Body of pancreas (tissue), 4 donors: Measurements from ENCODE around the gene SLC26A2. TPM values are rescaled to one million over a fixed set of nuclear protein-coding genes. Genes with fewer than 3 reads are reported as not detected.
A peak's percentile ranks its signal among the peaks of the same experiment; 100 is the strongest.
"Not testable (repeated sequence)": the region's sequence is repeated elsewhere in the genome, so short reads cannot be mapped to it uniquely, and the experiment has no call there.

Experiments
- ATAC-seq: fragments of 150-250 bp; one replicate; pipeline ENCODE4 v1.9.1; 2016
- DNase-seq, 4 donors: peaks; one replicate each; pipeline ENCODE4 v3.0.0-alpha.2; 2019
- H3K27ac ChIP-seq, 4 donors: fragments of 200-600 bp; sonication (generic); 1 replicate in 3 of 4; 2 replicates in 1 of 4; pipeline versions ENCODE4 v1.5.1 to v1.6.1; 2016 to 2019; ENCODE audit warnings: mild to moderate bottlenecking in 1 of 4, mixed read lengths in 1 of 4, moderate library complexity in 1 of 4
- H3K27me3 ChIP-seq, 2 donors: fragments of 200-600 bp; sonication (generic); one replicate each; pipeline ENCODE4 v1.6.0; 2016; ENCODE audit warnings: mild to moderate bottlenecking in 1 of 2
- H3K36me3 ChIP-seq, 2 donors: fragments of 200-600 bp; sonication (generic); replicated peaks in 1 of 2; 2 replicates each; pipeline ENCODE4 v1.5.1; 2016; ENCODE audit warnings: low read depth in 2 of 2; ENCODE audit not compliant: insufficient read depth in 1 of 2
- H3K4me1 ChIP-seq: fragments of 200-600 bp; sonication (generic); one replicate; pipeline ENCODE4 v1.6.0; 2016
- H3K4me3 ChIP-seq, 2 donors: fragments of 200-600 bp; sonication (generic); 1 replicate in 1 of 2; 2 replicates in 1 of 2; pipeline ENCODE4 v1.5.1; 2016 to 2019
- H3K9me3 ChIP-seq, 3 donors: fragments of 200-600 bp; sonication (generic); 1 replicate in 2 of 3; 2 replicates in 1 of 3; pipeline ENCODE4 v1.5.1; 2016
- POLR2A ChIP-seq, 3 donors: fragments of 450-650 bp; IDR thresholded peaks; one replicate each; pipeline ENCODE4 v1.6.1; 2016; ENCODE audit warnings: antibody characterized with exemption in 3 of 3, mild to moderate bottlenecking in 2 of 3
- WGBS, 2 donors: methylation state at CpG; one replicate each; pipeline ENCODE4 v1.1.5; 2017; 5-methylcytosine and 5-hydroxymethylcytosine counted together
- intact Hi-C: fragments of 100-400 bp; cut with DNase I; formaldehyde crosslinking; loops from one replicate; pipeline ENCODE4 v1.15.1; 2023
- total RNA-seq, 2 donors: library from RNA; depleted of rRNA; stranded (reverse); fragments of >200 nt; gene quantifications; one replicate each; pipeline ENCODE4 v1.1.0, GENCODE V29; 2016
- TF ChIP-seq, protein P1 (sequence below), 7 experiments: fragments of 450-650 bp in 4 of 7; fragments of 200-600 bp in 3 of 7; sonication (generic) in 3 of 7; IDR thresholded peaks; one replicate each; pipeline ENCODE4 v1.5.1; 2016 to 2019; ENCODE audit warnings: antibody characterized with exemption in 7 of 7

SLC26A2 gene
- total RNA-seq, 2 donors from 2014 or later: 2.3 to 6.5 TPM

DNA sequence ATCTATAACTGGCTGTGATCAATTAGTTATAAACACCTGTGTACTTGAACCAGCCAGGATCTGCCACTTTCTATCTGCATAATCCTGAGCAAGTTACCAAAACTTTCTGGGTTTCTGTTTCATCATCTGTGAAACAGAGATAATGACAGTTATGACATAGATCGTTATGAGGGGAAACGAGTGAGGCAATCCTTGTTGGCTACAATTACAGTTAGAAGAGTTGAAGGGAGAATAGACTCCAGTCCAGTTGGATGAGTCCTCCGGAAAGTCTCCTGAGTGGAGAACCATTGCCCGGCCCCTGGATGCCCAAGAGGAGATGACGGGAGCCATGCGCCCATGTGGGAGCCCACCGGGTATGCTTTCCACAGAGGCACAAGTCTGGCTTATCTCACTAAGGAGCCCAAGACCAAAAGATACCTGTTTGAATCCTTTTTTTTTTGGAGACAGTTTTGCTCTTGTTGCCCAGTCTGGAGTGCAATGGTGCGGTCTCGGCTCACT lies 20.4 kb upstream of the SLC26A2 start:
- Histone ChIP-seq H3K27ac (peak overlapping the region in 1 of 4 donors; percentile 52), H3K4me3 (no peak overlapping the region), H3K4me1 (peaks cover 21% of the 10 kb centered on the region), H3K27me3 (no peaks in the 10 kb centered on the region), H3K36me3 (no peaks in the 10 kb centered on the region), H3K9me3 (no peaks in the 10 kb centered on the region)
- no peak for ATAC-seq
- intact Hi-C loops: loop anchor here (10.0 kb wide), 1 partner anchor 55 kb away; no protein-coding TSS in a partner anchor
- WGBS, 2 donors: 73 to 79% methylated on average over 9 of the region's 9 CpGs
- DNase-seq: no peak
- TF ChIP-seq POLR2A (IDR thresholded peaks at IDR 0.05): no peak
- TF ChIP-seq, protein P1, sequence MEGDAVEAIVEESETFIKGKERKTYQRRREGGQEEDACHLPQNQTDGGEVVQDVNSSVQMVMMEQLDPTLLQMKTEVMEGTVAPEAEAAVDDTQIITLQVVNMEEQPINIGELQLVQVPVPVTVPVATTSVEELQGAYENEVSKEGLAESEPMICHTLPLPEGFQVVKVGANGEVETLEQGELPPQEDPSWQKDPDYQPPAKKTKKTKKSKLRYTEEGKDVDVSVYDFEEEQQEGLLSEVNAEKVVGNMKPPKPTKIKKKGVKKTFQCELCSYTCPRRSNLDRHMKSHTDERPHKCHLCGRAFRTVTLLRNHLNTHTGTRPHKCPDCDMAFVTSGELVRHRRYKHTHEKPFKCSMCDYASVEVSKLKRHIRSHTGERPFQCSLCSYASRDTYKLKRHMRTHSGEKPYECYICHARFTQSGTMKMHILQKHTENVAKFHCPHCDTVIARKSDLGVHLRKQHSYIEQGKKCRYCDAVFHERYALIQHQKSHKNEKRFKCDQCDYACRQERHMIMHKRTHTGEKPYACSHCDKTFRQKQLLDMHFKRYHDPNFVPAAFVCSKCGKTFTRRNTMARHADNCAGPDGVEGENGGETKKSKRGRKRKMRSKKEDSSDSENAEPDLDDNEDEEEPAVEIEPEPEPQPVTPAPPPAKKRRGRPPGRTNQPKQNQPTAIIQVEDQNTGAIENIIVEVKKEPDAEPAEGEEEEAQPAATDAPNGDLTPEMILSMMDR (IDR thresholded peaks at IDR 0.05): no peak

GRCh38 chr5:149940941-149941644 lies 19.5 kb upstream of the SLC26A2 start:
- no peak for DNase-seq
- 67 to 86% methylated on average over 4 to 5 of the region's 5 CpGs for WGBS, 2 donors
- H3K36me3 ChIP-seq: no peaks in the 10 kb centered on the region
- no peaks in the 10 kb centered on the region for H3K27me3 ChIP-seq
- H3K27ac ChIP-seq: no peak overlapping the region
- TF ChIP-seq, protein P1 (IDR thresholded peaks at IDR 0.05): no peak
- no peak for TF ChIP-seq POLR2A (IDR thresholded peaks at IDR 0.05)
- no peaks in the 10 kb centered on the region for H3K9me3 ChIP-seq
- peaks cover 21% of the 10 kb centered on the region for H3K4me1 ChIP-seq
- intact Hi-C loops: loop anchor here (10.0 kb wide), 1 partner anchor 54 kb away; no protein-coding TSS in a partner anchor
- no peak overlapping the region for H3K4me3 ChIP-seq
- no peak for ATAC-seq

DNA sequence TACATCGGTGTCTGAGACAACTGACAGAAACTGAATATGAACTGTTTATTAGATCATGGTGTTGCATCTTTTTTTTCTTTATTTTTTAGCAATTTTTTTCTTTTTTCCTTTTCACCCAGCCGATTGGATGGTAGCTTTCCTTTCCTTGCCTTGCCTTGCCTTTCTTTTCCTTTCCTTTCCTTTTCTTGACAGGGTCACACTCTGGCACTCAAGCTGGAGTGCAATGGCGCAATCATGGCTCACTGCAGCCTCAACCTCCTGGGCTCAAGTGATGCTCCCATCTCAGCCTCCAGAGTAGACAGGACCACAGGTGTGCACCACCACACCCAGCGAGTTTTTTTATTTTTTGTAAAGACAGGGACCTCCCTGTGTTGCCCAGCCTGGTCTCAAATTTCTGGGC lies 18.8 kb upstream of the SLC26A2 start:
- H3K27ac ChIP-seq: no peak overlapping the region

DNA sequence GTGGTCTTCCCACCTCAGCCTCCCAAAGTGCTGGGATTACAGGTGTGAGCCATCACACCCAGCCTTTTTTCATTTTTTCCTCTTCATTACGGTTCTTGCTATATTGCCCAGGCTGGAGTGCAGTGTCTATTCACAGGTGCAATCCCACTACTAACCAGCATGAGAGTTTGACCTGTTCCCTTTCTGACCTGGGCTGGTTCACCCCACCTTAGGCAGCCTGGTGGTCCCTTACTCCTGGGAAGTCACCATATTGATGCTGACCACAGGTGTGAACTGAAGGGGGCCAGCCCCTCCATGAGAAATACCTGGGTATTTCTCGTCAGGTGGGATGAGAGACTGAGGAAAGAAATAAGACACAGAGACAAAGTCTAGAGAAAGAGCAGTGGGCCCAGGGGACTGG lies 18.4 kb upstream of the SLC26A2 start:
- Histone ChIP-seq H3K27ac (no peak overlapping the region), H3K4me3 (no peak overlapping the region)
- 88 to 89% methylated on average over 2 of the region's 2 CpGs for WGBS, 2 donors

More for the DNA sequence above, 18.8 kb upstream of the SLC26A2 start:
- Histone ChIP-seq H3K27me3 (no peaks in the 10 kb centered on the region), H3K9me3 (no peaks in the 10 kb centered on the region), H3K36me3 (no peaks in the 10 kb centered on the region), H3K4me3 (no peak overlapping the region), H3K4me1 (peaks cover 21% of the 10 kb centered on the region)
- DNase-seq: no peak
- 77 to 88% methylated on average over 4 of the region's 4 CpGs for WGBS, 2 donors
- TF ChIP-seq POLR2A (IDR thresholded peaks at IDR 0.05): no peak
- TF ChIP-seq, protein P1 (IDR thresholded peaks at IDR 0.05): no peak
- ATAC-seq: no peak
- intact Hi-C loops: loop anchor here (10.0 kb wide), 1 partner anchor 53 kb away; no protein-coding TSS in a partner anchor

GRCh38 chr5:149942741-149943169 lies 17.8 kb upstream of the SLC26A2 start:
- not testable (repeated sequence) for H3K27ac ChIP-seq, H3K27me3 ChIP-seq, H3K36me3 ChIP-seq, H3K9me3 ChIP-seq, ATAC-seq, DNase-seq, H3K4me3 ChIP-seq
- peaks cover 14% of the 10 kb centered on the region for H3K4me1 ChIP-seq
- intact Hi-C loops: loop anchor here (10.0 kb wide), 1 partner anchor 52 kb away; no protein-coding TSS in a partner anchor
- WGBS, 2 donors: 80% methylated on average over 3 to 4 of the region's 4 CpGs

More for the DNA sequence above, 18.4 kb upstream of the SLC26A2 start:
- no peaks in the 10 kb centered on the region for H3K27me3 ChIP-seq
- intact Hi-C loops: loop anchor here (10.0 kb wide), 1 partner anchor 53 kb away; no protein-coding TSS in a partner anchor
- DNase-seq (no peak), ATAC-seq (no peak)
- H3K36me3 ChIP-seq: no peaks in the 10 kb centered on the region
- H3K4me1 ChIP-seq: peaks cover 19% of the 10 kb centered on the region
- TF ChIP-seq, protein P1 (IDR thresholded peaks at IDR 0.05): no peak
- TF ChIP-seq POLR2A (IDR thresholded peaks at IDR 0.05): no peak
- no peaks in the 10 kb centered on the region for H3K9me3 ChIP-seq

DNA sequence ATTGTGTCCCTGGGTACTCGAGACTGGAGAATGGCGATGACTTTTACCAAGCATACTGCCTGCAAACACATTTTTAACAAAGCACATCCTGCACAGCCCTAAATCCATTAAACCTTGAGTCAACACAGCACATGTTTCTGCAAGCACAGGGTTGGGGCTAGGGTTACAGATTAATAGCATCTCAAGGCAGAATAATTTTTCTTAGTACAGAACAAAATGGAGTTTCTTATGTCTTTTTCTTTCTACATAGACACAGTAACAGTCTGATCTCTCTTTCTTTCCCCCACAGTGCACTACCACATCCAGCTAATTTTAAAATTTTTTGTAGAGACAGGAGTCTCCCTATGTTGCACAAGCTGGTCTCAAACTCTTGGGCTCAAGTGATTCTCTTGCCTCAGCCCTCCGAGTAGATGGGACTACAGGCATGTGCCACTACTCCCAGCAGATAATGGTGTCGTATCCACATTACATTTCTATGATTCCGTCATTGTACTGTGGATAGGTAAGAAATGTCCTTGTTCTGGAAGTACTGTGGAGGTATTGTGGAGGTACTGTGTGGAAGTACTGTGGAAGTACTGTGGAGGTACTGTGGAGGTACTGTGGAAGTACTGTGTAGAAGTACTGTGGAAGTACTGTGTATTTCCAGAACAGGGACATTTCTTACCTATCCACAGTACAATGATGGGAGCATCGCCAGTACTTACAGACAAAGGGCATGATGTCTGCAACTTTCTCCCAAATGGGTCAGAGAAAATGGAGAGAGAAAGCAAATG lies 17.2 kb upstream of the SLC26A2 start:
- intact Hi-C loops: loop anchor here (10.0 kb wide), 1 partner anchor 51 kb away; no protein-coding TSS in a partner anchor
- H3K4me1 ChIP-seq, ATAC-seq, H3K9me3 ChIP-seq, H3K36me3 ChIP-seq, DNase-seq, H3K27ac ChIP-seq, H3K4me3 ChIP-seq, H3K27me3 ChIP-seq: not testable (repeated sequence)
- 73 to 80% methylated on average over 4 to 6 of the region's 6 CpGs for WGBS, 2 donors
